ENCODE results near the gene EIF2AK3.

Gene EIF2AK3

DNA sequence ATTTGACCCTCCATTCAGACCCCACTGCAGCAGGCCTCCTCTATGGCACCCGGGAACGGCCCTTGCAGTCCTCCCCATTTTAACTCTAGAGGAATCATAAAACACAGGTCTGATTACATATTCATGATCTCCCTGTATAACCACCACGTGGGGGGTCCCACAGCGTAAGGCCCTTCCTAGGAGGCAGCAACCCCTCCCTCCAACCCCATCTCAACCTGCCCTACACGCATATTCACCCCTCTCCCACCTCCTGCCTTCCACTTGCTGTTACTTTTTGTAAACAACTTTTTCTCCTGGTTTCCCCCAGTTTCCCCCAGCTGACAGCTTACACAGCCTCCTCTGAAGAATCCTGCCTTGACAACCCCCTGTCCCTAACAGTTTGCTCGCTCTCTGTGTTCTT is 89.6 kb downstream of the EIF2AK3 start:
- DNase-seq: no peak

DNA sequence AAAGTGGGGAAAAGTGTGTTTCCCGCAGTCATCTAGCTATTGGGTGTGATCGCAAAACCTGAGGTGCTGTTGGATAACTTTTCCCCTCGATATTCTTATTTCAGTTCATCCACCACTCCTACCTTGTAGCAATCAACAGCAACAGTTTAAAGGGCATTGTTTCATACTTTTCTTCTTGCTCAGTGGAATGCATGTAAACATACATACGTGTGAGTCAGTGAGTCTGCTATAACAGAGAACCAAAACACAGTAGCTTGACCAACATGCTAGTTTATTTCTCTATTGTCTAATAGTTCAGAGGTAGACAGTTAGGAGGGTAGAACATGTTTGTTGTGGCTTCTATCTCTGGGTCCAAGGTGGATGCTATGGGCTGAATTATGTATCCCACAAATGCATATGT is 97.2 kb downstream of the EIF2AK3 start:
- no peak for DNase-seq

DNA sequence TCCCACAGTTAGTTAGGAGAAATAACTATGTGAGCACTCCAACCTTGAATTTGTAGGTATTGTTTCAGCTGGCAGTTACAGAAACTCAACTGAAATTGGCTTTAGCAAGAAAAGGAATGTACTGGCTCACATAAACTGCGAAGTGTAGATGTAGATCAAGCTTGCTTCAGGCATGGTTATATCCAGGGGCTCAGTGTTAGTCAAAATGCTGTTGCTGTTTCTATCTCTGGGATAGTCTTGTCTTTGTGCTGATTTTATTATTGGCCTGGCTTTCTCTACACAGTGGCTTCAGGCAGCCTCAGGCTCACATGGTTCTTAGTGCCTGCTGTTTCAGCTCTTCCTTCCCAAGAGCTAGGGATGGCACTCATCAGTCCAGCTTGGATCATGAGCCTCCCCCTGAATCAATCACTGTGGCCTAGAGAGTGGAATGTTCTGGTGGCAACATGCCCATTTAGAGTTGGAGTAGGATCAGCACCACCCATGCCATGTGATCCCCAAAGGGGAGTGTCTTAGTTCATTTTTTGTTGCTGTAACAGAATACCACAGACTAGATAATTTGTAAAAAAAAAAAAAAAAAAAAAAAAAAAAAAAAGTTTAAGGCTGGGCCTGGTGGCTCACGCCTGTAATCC is 105.7 kb downstream of the EIF2AK3 start:
- DNase-seq: peak in 1 of 2 experiments; percentile 2

DNA sequence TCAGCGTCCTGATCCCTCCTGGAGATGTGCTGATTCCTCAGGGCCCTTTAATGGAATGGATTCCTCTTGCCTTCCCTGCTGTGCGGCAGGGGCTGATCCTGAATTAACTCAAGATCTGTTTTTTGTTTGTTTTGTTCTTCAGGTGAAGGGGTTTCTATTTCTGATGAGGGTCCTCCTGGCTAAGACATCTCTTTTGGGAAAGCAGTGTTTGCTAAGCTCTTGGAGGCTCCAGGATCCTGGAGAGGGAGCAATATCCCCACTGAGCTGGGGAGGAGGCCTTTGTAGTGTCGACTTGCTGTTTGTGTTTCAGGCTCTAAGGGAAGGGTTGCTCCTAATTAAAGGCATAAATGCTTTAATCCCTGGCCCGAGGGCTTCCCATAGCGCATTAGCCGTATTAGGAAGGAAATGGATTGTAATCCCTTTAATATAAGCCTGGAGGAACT is 109.5 kb downstream of the EIF2AK3 start:
- no peak for DNase-seq
